HG03520 (cell line): ENCODE data around the gene MPPED2.

Source experiments
- ATAC-seq: cut with Tn5 transposase; IDR thresholded peaks from one replicate; pipeline ENCODE4 v1.9.1; 2021; ENCODE audit warnings: mild to moderate bottlenecking, moderate library complexity; ENCODE audit not compliant: unreplicated experiment

Gene MPPED2

DNA sequence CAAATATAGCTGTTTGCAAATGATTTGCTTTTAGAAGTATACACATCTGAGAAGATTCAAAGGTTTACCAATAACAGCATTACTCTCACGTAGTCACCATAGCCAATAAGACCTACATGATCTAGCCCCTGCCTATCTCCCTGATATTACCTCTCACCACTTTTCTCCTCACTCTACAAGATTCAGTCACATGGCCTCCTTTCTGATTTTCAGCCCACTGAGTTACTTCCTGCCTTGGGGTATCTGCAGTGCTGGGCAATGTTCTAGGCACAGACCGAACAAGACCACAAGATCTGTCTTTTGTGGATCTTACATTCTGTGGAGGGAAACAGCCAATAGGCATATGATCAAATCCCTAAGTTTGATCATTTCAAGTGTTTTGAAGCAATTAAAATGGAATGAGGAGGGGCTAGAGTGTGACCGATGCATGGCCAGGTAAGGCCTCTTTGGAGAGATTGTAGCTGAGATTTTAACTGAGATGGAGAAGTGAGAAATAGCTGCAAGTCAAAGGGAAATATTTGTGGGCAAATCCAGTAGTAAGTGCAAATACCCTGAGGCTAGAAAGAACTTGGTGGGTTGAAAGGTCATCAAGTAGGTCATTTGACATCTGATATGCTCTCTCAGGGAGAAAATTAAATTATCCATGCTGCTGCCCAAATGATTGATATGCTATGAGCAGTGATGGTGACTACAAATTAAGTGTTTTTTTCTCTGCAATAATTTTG lies 220.2 kb downstream of the MPPED2 start:
- ATAC-seq: no peak

DNA sequence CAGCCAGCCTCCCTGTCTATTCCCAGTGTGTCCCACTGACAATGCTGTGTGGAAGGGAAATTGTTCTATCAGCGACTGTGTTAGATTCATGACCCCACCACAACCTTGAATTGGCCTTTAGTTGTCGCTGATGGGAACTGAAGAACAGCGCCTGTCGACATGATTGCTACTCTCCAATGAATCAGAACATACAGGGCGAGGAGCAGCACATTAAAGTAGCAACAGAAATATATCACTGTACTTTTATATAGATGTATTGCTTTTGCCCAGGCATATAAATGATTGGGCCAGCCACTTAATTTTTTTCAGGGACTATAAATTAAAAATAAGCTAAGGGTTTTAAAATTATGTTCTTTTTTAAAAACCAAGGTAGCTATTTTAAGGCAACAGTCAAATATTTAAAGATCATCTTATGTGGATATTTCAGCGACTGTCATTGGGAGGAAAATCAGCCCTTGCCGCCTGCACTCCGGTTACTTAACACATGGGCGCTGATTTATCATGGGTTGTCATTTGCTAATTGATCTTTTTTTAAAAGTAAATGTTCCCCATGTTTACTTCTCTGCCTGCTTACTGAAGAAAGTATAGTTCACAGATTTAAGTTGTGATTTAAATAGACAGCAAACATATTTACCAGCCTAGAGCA lies 221.2 kb downstream of the MPPED2 start:
- ATAC-seq: no peak

DNA sequence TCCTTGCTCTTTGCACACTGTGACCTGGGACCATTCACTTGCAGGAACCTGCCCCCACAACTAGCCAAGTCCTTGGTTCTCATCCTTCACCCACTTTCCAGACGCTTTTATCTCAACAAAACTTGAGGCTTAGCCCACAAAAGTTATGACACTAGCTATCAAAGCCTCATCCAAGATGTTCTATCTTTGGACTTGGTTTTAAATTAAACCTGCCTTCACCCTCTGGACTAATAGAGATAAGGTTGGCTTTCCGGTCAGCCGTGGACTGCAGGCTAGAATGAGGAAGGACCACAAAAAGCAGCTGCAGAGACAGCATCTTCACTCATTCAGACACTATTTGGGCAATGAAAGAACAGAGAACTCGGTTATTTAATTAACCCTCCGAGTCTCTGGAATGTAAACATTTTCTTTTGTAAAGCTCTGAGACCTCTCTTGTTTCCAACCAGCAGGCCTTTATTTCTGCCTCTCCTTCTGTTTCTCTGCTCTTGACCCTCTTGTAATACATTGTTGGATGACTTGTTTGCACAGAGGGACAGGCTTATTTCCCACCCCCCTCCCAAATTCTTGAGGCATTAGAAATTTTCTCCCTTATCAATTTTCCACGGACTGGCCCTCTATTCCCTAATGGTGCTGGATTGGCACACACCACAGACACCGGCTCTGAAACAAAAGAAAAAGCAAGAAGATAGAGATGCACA lies 221.9 kb downstream of the MPPED2 start:
- ATAC-seq: no peak

DNA sequence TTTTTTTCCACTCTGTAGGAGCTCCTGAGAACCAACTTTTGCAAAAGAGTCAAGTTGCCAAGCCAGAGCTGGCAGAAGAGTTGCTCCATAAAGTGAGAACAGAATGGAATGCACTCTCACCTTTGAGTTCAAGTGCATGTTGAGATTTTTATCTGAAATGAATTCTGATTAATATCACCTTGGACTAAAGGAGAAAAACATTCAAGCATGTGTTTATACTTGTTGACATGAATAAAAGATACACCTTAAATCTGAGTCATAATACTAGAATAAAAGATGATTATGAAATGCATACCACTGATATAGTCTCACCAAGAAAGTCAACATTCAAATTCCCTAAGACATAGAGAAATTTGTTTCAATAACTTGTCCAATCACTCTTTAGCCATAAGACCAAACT lies 225.4 kb downstream of the MPPED2 start:
- ATAC-seq: no peak
